NCI-H2196 (cell line): ENCODE measurements around the gene RANBP3.

ENCODE experiments used
- DNase-seq: peaks from one replicate; lab custom pipeline; 2025; ENCODE audit not compliant: unreplicated experiment; lab: John Stamatoyannopoulos, UW

Gene RANBP3

DNA sequence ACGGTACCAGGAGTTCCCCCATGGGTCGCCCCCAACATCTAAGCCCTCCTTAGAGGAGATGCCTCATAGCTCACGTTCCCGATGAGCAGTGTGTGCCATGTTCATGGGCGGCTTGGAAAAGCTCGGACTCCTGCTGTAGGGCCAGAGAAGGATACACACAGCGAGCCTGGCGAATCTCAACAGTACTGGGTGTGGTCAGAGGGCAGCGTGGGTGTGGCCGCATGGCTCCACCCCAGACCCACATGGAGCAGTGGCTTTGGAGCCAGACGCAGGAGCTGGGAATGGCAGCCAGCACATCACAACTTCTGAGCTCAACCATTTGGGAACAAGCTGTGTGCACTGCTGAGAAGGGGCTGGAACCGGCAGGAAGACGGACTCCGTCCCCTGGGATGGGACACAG lies 48.3 kb downstream of the RANBP3 start:
- no peak for DNase-seq

DNA sequence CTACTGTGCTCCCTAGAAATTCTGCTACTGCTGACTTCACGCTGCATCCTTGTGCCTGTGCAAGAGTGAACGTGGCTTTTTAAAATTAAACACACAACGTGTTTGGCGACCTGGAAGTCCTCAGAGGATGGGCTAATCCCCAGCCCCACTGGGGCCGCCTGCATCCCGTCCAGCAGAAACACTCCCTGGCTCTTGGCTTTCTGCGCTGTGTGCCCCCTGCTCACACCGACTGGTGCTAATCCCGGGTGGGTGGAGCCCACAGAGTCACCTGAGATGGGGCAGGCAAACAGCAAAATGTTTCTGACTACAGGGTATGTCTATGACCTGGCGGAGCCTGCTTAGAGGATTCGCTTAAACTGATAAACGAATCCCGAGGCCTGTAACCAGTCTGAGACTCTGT lies 48.8 kb downstream of the RANBP3 start:
- DNase-seq: no peak

DNA sequence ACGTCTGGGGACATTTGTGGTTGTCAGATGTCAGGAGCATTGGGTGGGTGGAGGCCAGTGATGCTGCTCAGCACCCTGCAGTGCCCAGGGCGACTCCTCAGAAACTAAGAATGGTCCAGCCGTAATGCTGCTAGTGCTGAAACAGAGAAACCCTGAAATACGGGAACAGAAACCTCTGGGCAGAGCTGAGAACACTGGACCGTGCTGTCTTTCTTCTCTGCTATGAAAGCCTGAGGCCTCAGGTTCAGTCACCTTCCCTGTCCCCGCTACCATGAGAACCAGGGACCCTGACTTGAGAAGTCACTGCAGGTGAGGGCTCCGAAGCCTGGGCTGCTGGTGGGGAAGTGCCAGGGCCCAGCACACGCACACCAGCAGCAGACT lies 50.5 kb downstream of the RANBP3 start:
- DNase-seq: no peak

DNA sequence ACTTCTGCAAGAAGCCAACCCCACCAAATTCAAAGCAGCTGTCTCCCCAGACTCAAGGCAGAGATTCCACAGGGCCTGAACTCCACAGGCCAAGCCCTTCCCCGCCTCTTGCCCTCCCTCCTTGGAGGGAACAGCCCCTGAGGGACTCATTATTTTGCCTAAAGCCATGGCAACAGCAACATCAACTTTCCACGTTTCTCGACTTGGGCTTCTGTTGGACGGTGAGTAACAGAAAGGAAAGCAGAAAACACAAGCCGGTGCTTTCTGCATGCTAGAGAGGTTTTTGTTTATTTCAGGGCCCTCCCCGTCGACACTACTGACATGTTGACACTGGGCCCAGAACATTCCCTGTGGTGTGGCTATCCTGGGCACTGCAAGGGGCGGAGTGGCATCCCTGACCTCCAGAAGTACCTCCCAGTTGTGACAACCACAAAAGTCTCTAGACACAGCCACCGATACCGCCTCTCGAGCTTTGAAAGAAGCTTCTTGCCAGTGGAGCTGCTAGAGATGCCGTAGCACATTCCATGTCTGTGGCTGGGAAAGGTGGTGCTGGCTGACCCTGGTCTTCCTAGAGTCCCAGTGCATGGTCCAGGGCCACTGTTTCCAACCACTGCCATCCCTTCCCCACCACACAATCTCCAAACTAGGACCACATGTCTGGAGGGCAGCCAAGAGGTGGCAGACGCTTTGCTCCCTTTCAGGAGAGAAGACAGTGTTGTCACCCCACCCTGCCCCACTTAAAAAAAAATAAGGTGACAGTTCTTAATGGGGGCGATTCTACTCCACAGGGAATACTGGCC lies 51.1 kb downstream of the RANBP3 start:
- no peak for DNase-seq

DNA sequence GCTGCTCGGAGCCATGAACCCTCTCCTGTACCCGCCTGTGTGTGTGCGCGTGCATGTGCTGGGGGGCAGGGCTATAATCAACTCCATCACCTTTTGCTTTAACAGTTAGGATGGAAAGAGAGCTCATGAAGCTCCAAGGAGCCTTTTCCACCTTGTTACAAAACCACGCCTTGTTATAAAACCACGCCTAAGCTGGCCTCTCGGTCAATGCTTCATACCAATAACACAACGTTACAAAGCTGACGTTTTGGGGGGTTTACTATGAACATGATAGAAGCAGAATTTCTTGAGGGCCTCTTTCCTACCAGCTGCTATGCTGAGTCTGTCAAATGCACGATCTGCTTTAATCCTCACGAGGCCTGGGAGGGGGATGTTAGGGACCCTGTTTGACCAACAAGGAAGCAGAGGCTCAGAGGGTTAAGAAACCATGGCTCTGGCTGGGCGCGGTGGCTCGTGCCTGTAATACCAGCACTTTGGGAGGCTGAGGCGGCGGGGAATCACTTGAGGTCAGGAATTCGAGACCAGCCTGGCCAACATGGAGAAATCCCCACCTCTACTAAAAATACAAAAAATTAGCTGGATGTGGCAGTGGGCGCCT lies 52.0 kb downstream of the RANBP3 start:
- DNase-seq: no peak

DNA sequence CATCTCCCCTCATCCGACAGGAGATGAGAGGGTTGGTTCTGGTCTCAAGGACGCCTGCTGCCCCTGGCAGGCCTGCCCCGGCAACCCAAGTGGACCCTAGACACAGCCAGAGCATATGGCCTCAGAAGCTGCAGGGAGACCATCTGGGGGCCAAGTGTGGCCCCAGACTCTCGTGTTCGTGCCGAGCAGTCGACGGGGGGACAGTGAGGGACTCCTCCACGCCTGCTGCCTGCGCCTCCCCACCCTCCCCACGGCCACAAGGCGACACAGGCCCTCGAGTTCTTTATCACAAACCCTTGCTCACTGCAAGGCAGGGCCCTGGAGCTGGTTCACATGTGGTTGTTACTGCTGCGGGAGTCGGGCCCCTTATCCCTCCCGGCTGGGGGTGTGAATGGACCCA lies 54.6 kb downstream of the RANBP3 start:
- no peak for DNase-seq

DNA sequence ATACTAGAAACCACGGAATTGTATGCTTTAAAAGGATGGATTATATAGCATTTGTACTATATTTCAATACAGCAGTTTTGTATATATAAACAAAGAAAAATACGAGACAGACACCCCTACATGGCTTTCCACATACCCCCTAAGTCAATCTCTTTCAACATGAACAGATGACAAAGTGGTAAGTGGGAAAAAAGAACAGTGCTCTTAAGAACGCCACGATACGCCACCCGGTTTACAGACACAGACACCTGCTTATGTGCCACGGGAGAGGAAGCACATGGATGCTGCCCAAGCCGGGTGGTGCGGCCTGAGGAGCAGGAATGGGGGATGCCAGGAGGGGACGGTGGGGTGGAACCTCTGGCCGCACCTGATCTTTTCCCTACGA lies 55.8 kb downstream of the RANBP3 start:
- DNase-seq: no peak

DNA sequence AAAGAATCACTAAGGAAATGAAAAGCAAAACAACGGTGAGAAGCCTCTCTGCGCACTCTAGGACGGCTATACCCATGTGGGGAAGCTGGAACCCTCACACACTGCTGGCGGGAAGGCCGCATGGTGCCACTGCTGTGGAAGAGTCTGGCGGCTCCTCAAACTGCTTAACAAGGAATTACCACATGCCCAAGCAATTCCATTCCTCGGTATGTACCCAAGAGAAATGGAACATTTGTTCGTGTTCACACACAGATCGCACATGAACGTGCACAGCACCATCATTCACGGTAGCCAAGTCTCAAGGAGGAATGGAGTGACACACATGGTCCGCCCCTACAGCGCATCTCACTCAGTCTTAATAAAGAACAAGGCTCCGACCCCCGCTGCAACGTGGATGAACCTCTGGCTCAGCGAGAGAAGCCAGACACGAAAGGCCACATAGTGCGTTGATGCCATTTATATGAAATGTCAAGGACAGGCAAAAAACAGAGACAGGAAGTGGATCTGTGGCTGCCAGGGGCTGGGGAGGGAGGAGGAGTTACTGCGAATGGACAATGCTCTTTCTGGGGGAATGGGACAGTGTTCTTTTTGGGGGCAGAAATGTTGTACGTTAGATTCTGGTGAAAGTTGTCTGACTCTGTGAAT lies 56.3 kb downstream of the RANBP3 start:
- no peak for DNase-seq

DNA sequence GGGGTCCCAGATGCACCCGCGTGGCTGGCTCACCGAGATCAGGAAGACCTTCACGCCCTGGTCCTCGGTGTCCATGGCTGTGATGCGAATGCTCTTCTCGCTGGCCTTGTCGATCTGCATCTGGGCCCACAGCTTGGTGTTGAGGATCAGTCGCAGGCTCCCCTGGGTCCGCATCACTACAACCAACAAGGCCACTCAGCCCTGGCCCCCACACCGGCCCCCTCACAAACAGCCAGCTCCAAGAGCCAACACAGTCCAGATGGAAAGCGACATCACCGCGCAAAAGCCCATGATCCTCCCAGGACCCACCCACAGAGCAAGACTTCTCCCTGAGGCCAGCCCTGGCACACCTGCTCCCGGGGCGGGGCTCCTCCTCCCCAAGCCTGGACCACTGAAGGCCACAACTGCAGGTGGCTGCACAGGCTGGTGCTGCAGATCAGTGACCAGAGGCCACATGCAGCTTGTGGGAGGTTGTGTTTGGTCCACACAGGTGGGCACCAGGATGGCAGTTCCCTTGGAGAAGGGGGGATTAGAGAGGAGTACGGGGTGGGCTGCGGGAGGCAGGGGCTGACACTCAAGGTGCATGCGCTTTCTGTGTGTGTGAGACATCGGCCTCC lies 59.4 kb downstream of the RANBP3 start:
- no peak for DNase-seq

DNA sequence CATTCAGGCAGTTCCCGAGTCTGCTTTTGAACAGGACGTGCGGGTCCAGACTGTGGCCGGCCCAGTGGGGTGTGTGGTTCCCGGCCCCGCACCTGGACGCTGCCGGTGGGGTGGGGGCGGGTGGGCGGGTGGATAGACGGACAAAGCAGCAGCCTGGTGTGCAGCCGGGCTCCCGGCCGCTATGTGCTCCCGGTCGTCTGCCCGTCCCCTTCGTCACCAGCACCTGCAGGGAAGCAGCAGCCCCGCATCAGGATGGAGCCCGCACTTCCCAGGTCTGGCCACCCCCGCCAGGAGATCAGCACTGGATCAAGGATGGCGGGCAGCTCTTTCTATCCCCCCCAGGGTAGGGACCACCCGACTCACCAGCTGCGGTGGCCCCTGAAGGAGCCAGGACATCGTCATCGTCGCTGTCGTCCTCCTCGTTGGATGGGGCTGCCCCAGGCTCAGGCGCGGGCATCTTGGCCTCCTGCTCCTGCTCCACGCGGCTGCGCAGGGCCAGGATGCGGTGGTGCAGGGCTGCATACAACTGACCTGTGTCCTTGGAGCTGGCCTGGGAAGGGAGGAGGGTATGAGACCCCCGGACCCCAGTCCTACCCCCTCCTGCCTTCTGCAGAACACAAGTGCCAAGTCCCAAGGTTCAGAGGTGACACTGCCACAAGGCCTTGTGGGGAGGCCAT lies 60.4 kb downstream of the RANBP3 start:
- no peak for DNase-seq

GRCh38 chr19:5916181-5916708 lies 61.7 kb downstream of the RANBP3 start:
- no peak for DNase-seq

- no peak for DNase-seq
These were observed 62.2 kb downstream of the RANBP3 start for GRCh38 chr19:5915782-5916165.

GRCh38 chr19:5914946-5915781 lies 62.8 kb downstream of the RANBP3 start:
- DNase-seq: no peak

DNA sequence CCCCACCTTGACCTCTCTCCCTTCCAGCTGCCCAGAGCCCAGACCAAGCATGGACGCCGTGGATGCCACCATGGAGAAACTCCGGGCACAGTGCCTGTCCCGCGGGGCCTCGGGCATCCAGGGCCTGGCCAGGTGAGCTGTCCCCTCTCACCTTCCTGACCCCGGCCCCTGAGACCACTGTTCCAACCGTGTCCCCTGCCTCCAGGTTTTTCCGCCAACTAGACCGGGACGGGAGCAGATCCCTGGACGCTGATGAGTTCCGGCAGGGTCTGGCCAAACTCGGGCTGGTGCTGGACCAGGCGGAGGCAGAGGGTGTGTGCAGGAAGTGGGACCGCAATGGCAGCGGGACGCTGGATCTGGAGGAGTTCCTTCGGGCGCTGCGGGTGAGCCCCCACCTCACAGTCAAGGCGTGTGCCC lies 63.6 kb downstream of the RANBP3 start:
- DNase-seq: no peak

GRCh38 chr19:5913739-5914357 lies 64.1 kb downstream of the RANBP3 start, which contains the start of gene CAPS:
Gene CAPS, plus strand, starts transcription at chr19:5914254. Its CDS starts 153 bp downstream, at chr19:5914407.
- peak; percentile 60 for DNase-seq

- DNase-seq: no peak
These were observed 66.6 kb downstream of the RANBP3 start for GRCh38 chr19:5911366-5911765.

- DNase-seq: no peak
These were observed 67.4 kb downstream of the RANBP3 start for GRCh38 chr19:5910638-5910907.

- DNase-seq: peak; percentile 15
These were observed 69.0 kb downstream of the RANBP3 start for GRCh38 chr19:5908773-5909442.

- DNase-seq: no peak
These were observed 70.7 kb downstream of the RANBP3 start for GRCh38 chr19:5907241-5907640.
